CD8-positive, alpha-beta memory T cell (primary cell): ENCODE data around the gene CENPO. TPM values are rescaled to one million over a fixed set of nuclear protein-coding genes. Genes with fewer than 3 reads are reported as not detected.

ENCODE experiments used
- CTCF ChIA-PET: fragments of 350-600 bp; sonication (Branson Sonifier 250); formaldehyde crosslinking; loops from one replicate; lab custom pipeline; 2021; ENCODE audit warnings: antibody characterized with exemption; lab: Charles Lee
- POLR2A ChIA-PET: fragments of 350-600 bp; sonication (Branson Sonifier 250); formaldehyde crosslinking; loops from one replicate; lab custom pipeline; 2021; ENCODE audit warnings: antibody characterized with exemption; lab: Charles Lee
- DNase-seq, 5 donors: peaks; one replicate each; pipeline versions ENCODE4 v3.0.0 to v3.0.0-alpha.2; 2020 to 2022; ENCODE audit warnings: mixed read lengths in 1 of 5
- H3K27ac ChIP-seq: one replicate; pipeline ENCODE4 v1.7.0; 2013; ENCODE audit warnings: low read depth, mild to moderate bottlenecking, low read length, moderate library complexity
- H3K27me3 ChIP-seq: 2 replicates; pipeline ENCODE4 v1.7.0; 2013; ENCODE audit warnings: low read length, mild to moderate bottlenecking; ENCODE audit not compliant: insufficient read depth, poor library complexity, severe bottlenecking
- H3K36me3 ChIP-seq: 2 replicates; pipeline ENCODE4 v1.7.0; 2013; ENCODE audit warnings: mild to moderate bottlenecking, low read length, moderate library complexity; ENCODE audit not compliant: insufficient read depth
- H3K4me1 ChIP-seq: 2 replicates; pipeline ENCODE4 v1.7.0; 2013; ENCODE audit warnings: mild to moderate bottlenecking, low read length, moderate library complexity; ENCODE audit not compliant: insufficient read depth
- H3K4me3 ChIP-seq: 2 replicates; pipeline ENCODE4 v1.7.0; 2013; ENCODE audit warnings: mild to moderate bottlenecking, low read length
- H3K9me3 ChIP-seq: 2 replicates; pipeline ENCODE4 v1.7.0; 2013; ENCODE audit warnings: mild to moderate bottlenecking, low read length
- H3K27ac Mint-ChIP-seq, 8 donors: one replicate each; pipeline ENCODE4 v1.8.0; 2020 to 2021; ENCODE audit warnings: mixed read lengths in 8 of 8, mild to moderate bottlenecking in 6 of 8, inconsistent platforms in 3 of 8, moderate library complexity in 3 of 8
- H3K27me3 Mint-ChIP-seq, 2 donors: one replicate each; pipeline ENCODE4 v1.8.0; 2020 to 2021; ENCODE audit warnings: mixed read lengths in 2 of 2, mild to moderate bottlenecking in 1 of 2, moderate library complexity in 1 of 2
- H3K36me3 Mint-ChIP-seq, 3 donors: one replicate each; pipeline ENCODE4 v1.8.0; 2020 to 2021; ENCODE audit warnings: mixed read lengths in 3 of 3, inconsistent platforms in 1 of 3, mild to moderate bottlenecking in 1 of 3
- H3K4me1 Mint-ChIP-seq, 3 donors: one replicate each; pipeline ENCODE4 v1.8.0; 2020 to 2021; ENCODE audit warnings: mixed read lengths in 3 of 3, inconsistent platforms in 1 of 3, mild to moderate bottlenecking in 1 of 3
- H3K4me3 Mint-ChIP-seq, 7 donors: one replicate each; pipeline ENCODE4 v1.8.0; 2020 to 2021; ENCODE audit warnings: mixed read lengths in 7 of 7, mild to moderate bottlenecking in 6 of 7, moderate library complexity in 4 of 7, inconsistent platforms in 2 of 7
- H3K9me3 Mint-ChIP-seq, 5 donors: one replicate each; pipeline ENCODE4 v1.8.0; 2020 to 2022; ENCODE audit warnings: mixed read lengths in 5 of 5, mild to moderate bottlenecking in 3 of 5, moderate library complexity in 2 of 5, inconsistent platforms in 1 of 5
- polyA plus RNA-seq: library from polyadenylated mRNA; unstranded; fragments of 300-500 nt; fragmentation: Illumina TruSeq; gene quantifications from one replicate; pipeline ENCODE4 v1.2.3, GENCODE V29; 2021
- total RNA-seq, 2 experiments: library from RNA; stranded (reverse); gene quantifications; one replicate each; pipeline ENCODE4 v1.2.3, GENCODE V29; 2021

Gene CENPO
- total and polyA plus RNA-seq, 3 experiments from 2014 or later = 4.2 to 51.7 (median 43.0) TPM

DNA sequence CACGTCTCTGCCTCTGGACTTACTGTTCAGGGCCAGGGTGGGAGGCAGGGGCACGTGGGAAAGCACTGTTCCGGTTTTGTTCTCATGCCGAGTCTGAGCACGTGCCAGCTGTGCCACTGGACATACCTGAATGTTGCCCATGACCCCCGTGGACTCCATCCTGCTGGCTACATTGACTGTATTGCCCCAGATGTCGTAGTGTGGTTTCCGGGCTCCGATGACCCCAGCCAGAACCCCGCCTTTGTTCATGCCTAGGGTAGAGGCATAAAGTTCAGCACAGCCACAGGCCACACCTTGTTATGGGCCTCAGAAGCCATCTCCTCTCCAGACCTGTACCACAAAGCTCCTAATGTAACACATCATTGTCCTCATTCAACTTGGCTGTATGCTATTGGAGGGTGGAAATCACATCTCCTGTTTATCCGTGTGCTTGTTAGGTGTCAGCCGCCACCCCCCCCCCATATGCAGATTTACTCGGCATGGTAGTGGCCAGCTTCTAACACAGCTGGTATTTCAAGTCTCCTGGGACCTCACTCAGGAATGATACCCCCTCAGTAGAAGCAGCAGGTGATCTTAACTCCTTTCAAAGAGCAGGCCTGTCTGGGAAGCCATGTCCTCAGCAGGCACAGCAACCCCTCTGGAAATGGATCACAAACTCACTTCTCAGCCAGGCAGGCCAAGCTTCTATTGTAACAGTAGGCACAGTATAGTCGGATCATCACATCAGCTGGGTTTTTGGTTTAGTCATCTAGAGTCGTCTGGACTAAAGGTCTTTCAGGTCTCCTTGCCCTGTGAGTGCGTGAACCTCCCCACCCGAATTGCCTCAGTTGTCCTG lies 27.6 kb downstream of the CENPO start:
- no peak overlapping the region for H3K27ac ChIP-seq
- Mint-ChIP-seq H3K27ac (peak overlapping the region in 1 of 8 donors; percentile 1), H3K27me3 (peaks cover 0 to 2% of the 10 kb centered on the region in 2 donors), H3K4me1 (peaks cover 0 to 2% (median 0%) of the 10 kb centered on the region in 3 donors), H3K36me3 (peaks cover 1 to 74% (median 16%) of the 10 kb centered on the region in 3 donors), H3K9me3 (no peaks in the 10 kb centered on the region), H3K4me3 (peak overlapping the region in 1 of 7 donors; percentile 23)
- CTCF ChIA-PET = interaction anchor here (1.8 to 9.6 kb wide), 2 partner anchors 408 to 411 kb away, joined by 4 to 104 read pairs; no protein-coding TSS in a partner anchor
- peaks cover 13% of the 10 kb centered on the region for H3K36me3 ChIP-seq
- POLR2A ChIA-PET = no interaction called here
- H3K27me3 ChIP-seq = no peaks in the 10 kb centered on the region
- no peaks in the 10 kb centered on the region for H3K9me3 ChIP-seq
- no peak for DNase-seq
- H3K4me3 ChIP-seq = no peak overlapping the region
- no peaks in the 10 kb centered on the region for H3K4me1 ChIP-seq

DNA sequence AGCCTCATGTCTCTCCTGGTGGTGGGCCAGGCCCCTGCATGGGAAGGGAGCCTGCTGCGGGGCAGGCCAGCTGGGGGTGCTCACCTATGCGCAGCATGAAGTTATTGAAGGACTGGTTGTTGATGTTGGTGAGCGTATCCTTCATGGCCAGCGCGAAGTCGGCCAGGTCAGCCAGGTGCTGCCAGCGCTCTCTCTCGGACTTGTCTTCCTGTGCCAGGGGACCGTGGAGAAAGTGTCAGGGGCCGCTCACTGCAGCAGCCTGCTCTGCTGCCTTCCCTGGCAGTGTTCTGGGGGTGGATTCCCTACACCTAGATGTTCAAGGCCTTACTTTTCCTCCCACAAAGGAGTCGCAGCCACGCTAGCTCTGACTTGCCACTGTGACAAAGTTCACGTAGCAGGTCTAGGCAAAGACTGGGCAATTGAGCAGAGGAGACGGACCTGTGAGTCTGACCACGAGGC lies 28.2 kb downstream of the CENPO start:
- Histone ChIP-seq H3K27me3 (no peaks in the 10 kb centered on the region), H3K36me3 (peaks cover 7% of the 10 kb centered on the region), H3K9me3 (no peaks in the 10 kb centered on the region), H3K27ac (no peak overlapping the region), H3K4me3 (no peak overlapping the region), H3K4me1 (no peaks in the 10 kb centered on the region)
- no peak for DNase-seq
- Mint-ChIP-seq H3K4me3 (no peak overlapping the region), H3K27ac (peak overlapping the region in 1 of 8 donors; percentile 47), H3K9me3 (no peaks in the 10 kb centered on the region), H3K4me1 (peaks cover 1 to 9% (median 3%) of the 10 kb centered on the region in 3 donors), H3K36me3 (peaks cover 0 to 68% (median 14%) of the 10 kb centered on the region in 3 donors), H3K27me3 (peaks cover 0 to 2% of the 10 kb centered on the region in 2 donors)
- POLR2A ChIA-PET = no interaction called here
- CTCF ChIA-PET = interaction anchor here (1.8 to 9.6 kb wide), 2 partner anchors 409 to 412 kb away, joined by 4 to 104 read pairs; no protein-coding TSS in a partner anchor

DNA sequence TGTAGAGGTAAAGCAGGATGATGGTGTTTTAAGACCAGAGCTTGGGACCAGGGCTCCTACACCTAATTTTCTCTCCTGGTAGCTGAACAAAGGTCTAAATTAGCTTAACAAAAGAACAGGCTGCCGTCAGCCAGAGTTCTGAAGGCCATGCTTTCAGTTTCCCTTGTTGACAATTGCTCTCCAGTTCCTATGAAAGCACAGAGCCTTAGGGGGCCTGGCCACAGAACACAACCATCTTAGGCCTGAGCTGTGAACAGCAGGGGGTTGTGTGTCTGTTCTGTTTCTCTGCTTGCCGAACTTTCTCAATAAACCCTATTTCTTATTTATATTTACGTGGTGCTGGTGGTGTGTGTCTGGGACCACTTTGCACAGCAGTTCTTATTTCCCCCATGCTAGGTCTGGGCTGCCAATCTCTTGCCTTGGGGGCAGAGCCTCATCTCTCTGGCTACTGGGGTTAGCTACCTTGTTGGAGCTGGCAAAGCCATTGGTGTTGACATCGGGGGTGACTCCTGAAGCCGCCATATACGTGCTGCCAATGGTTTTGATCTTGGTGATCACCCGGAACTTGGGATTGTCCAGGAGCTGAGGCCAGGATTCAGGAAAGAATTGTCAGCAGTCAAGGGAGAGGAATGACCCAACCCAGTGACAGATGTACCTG lies 29.0 kb downstream of the CENPO start:
- ChIA-PET POLR2A (no interaction called here), CTCF (interaction anchor here (9.6 kb wide), 1 partner anchor 412 kb away, joined by 104 read pairs; no protein-coding TSS in a partner anchor)
- H3K36me3 Mint-ChIP-seq = peaks cover 0 to 60% (median 10%) of the 10 kb centered on the region in 3 donors
- no peak overlapping the region for H3K4me3 ChIP-seq
- peaks cover 0 to 2% of the 10 kb centered on the region in 2 donors for H3K27me3 Mint-ChIP-seq
- no peaks in the 10 kb centered on the region for H3K9me3 ChIP-seq
- no peaks in the 10 kb centered on the region for H3K9me3 Mint-ChIP-seq
- no peaks in the 10 kb centered on the region for H3K27me3 ChIP-seq
- H3K4me1 Mint-ChIP-seq = peaks cover 4 to 16% (median 10%) of the 10 kb centered on the region in 3 donors
- no peak overlapping the region for H3K4me3 Mint-ChIP-seq
- no peaks in the 10 kb centered on the region for H3K4me1 ChIP-seq
- H3K27ac Mint-ChIP-seq = peak overlapping the region in 2 of 8 donors; percentile 31 to 37
- peaks cover 4% of the 10 kb centered on the region for H3K36me3 ChIP-seq
- H3K27ac ChIP-seq = no peak overlapping the region
- no peak for DNase-seq

DNA sequence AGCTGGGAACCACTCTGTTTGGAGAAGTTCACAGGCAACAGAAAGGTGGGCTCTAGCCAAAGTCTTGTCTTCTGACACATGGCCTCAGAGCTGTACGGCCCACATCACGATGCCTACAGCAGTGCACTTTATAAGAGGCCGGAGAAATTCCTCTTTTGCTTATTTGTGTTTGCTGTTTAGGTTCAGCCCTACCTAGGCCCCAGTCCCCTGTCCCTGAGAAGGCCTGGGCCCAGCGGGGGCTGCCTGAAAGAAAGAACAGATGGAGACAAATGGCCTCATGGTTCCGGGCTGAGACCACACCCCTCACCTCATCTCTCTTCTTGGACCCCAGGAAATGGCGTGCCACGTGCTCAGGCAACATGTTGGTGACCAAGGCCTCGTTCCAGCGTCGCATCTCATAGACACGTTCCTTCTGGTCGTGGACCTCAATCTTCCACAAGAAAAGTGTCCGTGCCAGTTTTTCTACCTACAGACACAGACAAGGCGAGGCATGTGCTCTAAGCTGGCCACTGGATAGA lies 30.9 kb downstream of the CENPO start:
- H3K9me3 ChIP-seq = no peaks in the 10 kb centered on the region
- H3K27ac ChIP-seq = no peak overlapping the region
- no peak for DNase-seq
- H3K4me3 ChIP-seq = no peak overlapping the region
- no peaks in the 10 kb centered on the region for H3K4me1 ChIP-seq
- ChIA-PET POLR2A (no interaction called here), CTCF (interaction anchor here (1.0 to 9.6 kb wide), 2 partner anchors 397 to 414 kb away, joined by 4 to 104 read pairs; no protein-coding TSS in a partner anchor)
- Mint-ChIP-seq H3K4me3 (no peak overlapping the region), H3K27ac (peak overlapping the region in 2 of 8 donors; percentile 11 to 47), H3K36me3 (peaks cover 0 to 43% (median 6%) of the 10 kb centered on the region in 3 donors), H3K4me1 (peaks cover 10 to 23% (median 17%) of the 10 kb centered on the region in 3 donors), H3K27me3 (peaks cover 0 to 2% of the 10 kb centered on the region in 2 donors), H3K9me3 (no peaks in the 10 kb centered on the region)
- no peaks in the 10 kb centered on the region for H3K27me3 ChIP-seq
- no peaks in the 10 kb centered on the region for H3K36me3 ChIP-seq

DNA sequence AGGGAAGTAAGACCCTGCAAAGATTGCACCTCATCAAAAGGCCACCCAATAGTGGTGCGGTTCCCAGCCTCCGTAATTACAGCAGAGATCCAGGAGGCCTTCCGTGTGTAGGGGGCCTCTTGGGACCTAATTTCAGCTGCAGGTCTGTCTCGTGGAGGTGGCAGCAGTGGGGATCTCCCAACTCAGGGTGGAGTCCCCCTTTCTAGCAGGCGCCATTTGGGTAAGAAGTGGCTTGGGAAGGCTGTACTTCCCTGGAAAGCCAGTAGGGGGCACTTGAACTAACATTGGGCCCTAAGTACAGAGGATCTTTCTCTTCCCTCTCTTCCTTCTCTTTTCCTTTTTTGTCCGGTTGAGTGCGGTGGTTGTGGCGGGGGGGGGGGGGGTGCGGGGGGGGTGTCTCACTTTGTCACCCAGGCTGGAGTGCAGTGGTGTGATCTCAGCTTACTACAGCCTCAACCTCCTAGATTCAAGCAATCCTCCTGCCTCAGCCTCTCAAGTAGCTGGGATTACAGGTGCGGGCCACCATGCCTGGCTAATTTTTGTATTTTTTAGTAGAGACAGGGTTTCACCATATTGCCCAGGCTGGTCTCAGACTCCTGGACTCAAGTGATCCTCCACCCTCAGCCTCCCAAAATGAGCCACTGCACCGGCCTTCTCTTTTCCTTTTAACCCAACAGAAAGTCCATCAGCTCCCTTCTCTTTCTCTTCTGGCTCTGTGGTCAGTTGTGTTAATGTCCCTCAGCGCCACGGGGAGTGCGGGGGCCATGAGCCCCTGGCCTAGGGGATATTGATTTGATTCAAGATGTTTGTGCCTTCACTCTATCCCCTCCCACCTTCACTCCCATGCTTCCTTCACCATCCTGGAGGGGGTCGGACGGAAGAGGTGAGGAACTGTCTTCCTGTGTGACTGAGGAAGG lies 32.0 kb downstream of the CENPO start:
- no peak overlapping the region for H3K27ac ChIP-seq
- POLR2A ChIA-PET = no interaction called here

DNA sequence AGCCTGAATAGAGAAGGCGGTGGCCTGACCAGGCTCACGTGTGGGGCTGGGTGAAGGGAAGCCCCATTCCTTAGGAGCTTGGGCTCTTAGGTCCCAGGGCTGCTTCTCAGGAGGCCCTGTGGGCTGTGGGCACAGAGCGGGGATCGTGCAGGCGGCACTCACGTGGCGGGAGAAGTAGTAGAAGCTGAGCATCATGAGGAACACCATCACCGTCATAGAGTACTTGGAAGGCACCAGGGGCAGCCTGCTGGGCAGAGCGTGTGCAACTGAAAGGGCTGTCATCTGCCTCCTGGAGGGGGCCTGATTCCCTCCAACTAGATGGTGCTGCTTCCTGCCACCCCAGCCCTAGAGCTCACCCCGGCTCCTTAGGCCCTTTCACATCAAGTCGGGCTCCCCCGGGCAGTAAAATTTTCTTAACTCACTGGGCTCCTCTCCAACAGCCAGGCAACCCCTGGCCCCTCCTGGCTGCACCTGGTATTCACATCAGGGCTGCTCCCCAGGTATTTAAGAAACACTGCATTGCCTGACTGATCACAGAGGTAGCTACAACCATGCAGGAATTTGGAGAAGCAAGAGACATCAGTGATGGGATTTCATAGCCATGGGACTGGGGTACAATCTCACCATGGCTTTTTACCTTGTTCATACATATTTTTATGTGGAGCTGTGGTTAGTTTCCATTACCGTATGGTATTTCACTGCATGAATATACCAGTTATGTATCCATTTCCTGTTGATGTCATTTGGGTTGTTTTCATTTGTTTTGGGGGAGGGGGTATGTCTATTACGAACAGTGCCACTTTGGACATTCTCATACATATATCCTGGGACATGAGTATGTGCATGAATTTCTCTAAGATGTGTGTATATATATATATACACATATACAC lies 32.9 kb downstream of the CENPO start:
- no peaks in the 10 kb centered on the region for H3K9me3 ChIP-seq
- no peaks in the 10 kb centered on the region for H3K36me3 ChIP-seq
- Mint-ChIP-seq H3K4me1 (peaks cover 10 to 23% (median 17%) of the 10 kb centered on the region in 3 donors), H3K9me3 (no peaks in the 10 kb centered on the region), H3K36me3 (peaks cover 0 to 25% (median 2%) of the 10 kb centered on the region in 3 donors), H3K27me3 (peaks cover 0 to 2% of the 10 kb centered on the region in 2 donors), H3K27ac (peak overlapping the region in 5 of 8 donors; percentile 1 to 78 (median 52)), H3K4me3 (no peak overlapping the region)
- no peaks in the 10 kb centered on the region for H3K4me1 ChIP-seq
- ChIA-PET CTCF (interaction anchor here (1.0 to 9.6 kb wide), 6 partner anchors 9 to 416 kb away, joined by 3 to 104 read pairs (median 6); no protein-coding TSS in a partner anchor), POLR2A (no interaction called here)
- DNase-seq = no peak
- H3K27ac ChIP-seq = no peak overlapping the region
- no peak overlapping the region for H3K4me3 ChIP-seq
- no peaks in the 10 kb centered on the region for H3K27me3 ChIP-seq

More for the DNA sequence above, 32.0 kb downstream of the CENPO start:
- Mint-ChIP-seq H3K4me1 (peaks cover 10 to 23% (median 17%) of the 10 kb centered on the region in 3 donors), H3K27ac (peak overlapping the region in 5 of 8 donors; percentile 15 to 78 (median 54)), H3K27me3 (peaks cover 0 to 2% of the 10 kb centered on the region in 2 donors), H3K4me3 (no peak overlapping the region), H3K36me3 (peaks cover 0 to 34% (median 6%) of the 10 kb centered on the region in 3 donors), H3K9me3 (no peaks in the 10 kb centered on the region)
- H3K4me1 ChIP-seq = no peaks in the 10 kb centered on the region
- CTCF ChIA-PET = interaction anchor here (1.0 to 9.6 kb wide), 4 partner anchors 212 to 415 kb away, joined by 5 to 104 read pairs (median 6); no protein-coding TSS in a partner anchor
- no peaks in the 10 kb centered on the region for H3K9me3 ChIP-seq
- H3K36me3 ChIP-seq = no peaks in the 10 kb centered on the region
- H3K4me3 ChIP-seq = no peak overlapping the region
- H3K27me3 ChIP-seq = no peaks in the 10 kb centered on the region
- DNase-seq = peak in 3 of 5 donors; percentile 7 to 27 (median 15)
